Liver (tissue), 9 donors: ENCODE results near the gene SH3RF3. TPM values are rescaled to one million over a fixed set of nuclear protein-coding genes. Genes with fewer than 3 reads are reported as not detected.

Experiments
- DNase-seq: peaks from one replicate; pipeline ENCODE4 v3.0.0-alpha.2; 2017; ENCODE audit warnings: low spot score
- H3K27ac ChIP-seq, 2 donors: one replicate each; pipeline ENCODE4 v1.7.0; 2013; ENCODE audit warnings: inconsistent platforms in 2 of 2, low read length in 2 of 2, control low read depth in 1 of 2, low read depth in 1 of 2, mild to moderate bottlenecking in 1 of 2
- H3K27me3 ChIP-seq, 4 donors: one replicate each; pipeline versions ENCODE4 v1.6.1 to v1.7.0; 2013; ENCODE audit warnings: low read length in 3 of 4, inconsistent platforms in 1 of 4, mild to moderate bottlenecking in 1 of 4, moderate library complexity in 1 of 4; ENCODE audit not compliant: control insufficient read depth in 4 of 4, insufficient read depth in 4 of 4
- H3K36me3 ChIP-seq, 4 donors: one replicate each; pipeline versions ENCODE4 v1.6.1 to v1.7.0; 2013; ENCODE audit warnings: low read length in 3 of 4, mild to moderate bottlenecking in 3 of 4, low read depth in 1 of 4, moderate library complexity in 1 of 4; ENCODE audit not compliant: control insufficient read depth in 4 of 4, insufficient read depth in 3 of 4
- H3K4me1 ChIP-seq, 4 donors: one replicate each; pipeline versions ENCODE4 v1.6.1 to v1.7.0; 2013; ENCODE audit warnings: low read length in 3 of 4, mild to moderate bottlenecking in 3 of 4, moderate library complexity in 1 of 4; ENCODE audit not compliant: control insufficient read depth in 4 of 4, insufficient read depth in 4 of 4
- H3K4me3 ChIP-seq, 3 donors: one replicate each; pipeline versions ENCODE4 v1.6.1 to v1.7.0; 2013; ENCODE audit warnings: low read length in 3 of 3, control low read depth in 1 of 3, low read depth in 1 of 3, mild to moderate bottlenecking in 1 of 3
- H3K9ac ChIP-seq, 2 donors: one replicate each; pipeline ENCODE4 v1.7.0; 2013; ENCODE audit warnings: low read length in 2 of 2, mild to moderate bottlenecking in 2 of 2, moderate library complexity in 2 of 2, control low read depth in 1 of 2, low read depth in 1 of 2
- H3K9me3 ChIP-seq, 4 donors: one replicate each; pipeline versions ENCODE4 v1.6.1 to v1.7.0; 2013; ENCODE audit warnings: low read length in 3 of 4; ENCODE audit not compliant: control insufficient read depth in 4 of 4
- EGR1 ChIP-seq, 2 donors: IDR thresholded peaks; 2 replicates each; pipeline ENCODE4 v1.6.1; 2016 to 2018; ENCODE audit warnings: antibody characterized with exemption in 2 of 2, low read depth in 2 of 2
- FOXA1 ChIP-seq: IDR thresholded peaks from 2 replicates; pipeline ENCODE4 v1.6.1; 2016; ENCODE audit warnings: antibody characterized with exemption
- FOXA2 ChIP-seq: IDR thresholded peaks from 2 replicates; pipeline ENCODE4 v1.6.1; 2016; ENCODE audit warnings: antibody characterized with exemption
- GABPA ChIP-seq, 2 donors: IDR thresholded peaks in 1 of 2; conservative IDR thresholded peaks in 1 of 2; 2 replicates each; pipeline ENCODE4 v1.6.1; 2016; ENCODE audit warnings: antibody characterized with exemption in 2 of 2, mild to moderate bottlenecking in 1 of 2, moderate library complexity in 1 of 2
- HNF4A ChIP-seq, 2 donors: conservative IDR thresholded peaks; 2 replicates each; pipeline ENCODE4 v1.6.1; 2016; ENCODE audit warnings: antibody characterized with exemption in 2 of 2, mild to moderate bottlenecking in 2 of 2
- HNF4G ChIP-seq: IDR thresholded peaks from 2 replicates; pipeline ENCODE4 v1.6.1; 2016; ENCODE audit warnings: antibody characterized with exemption
- JUND ChIP-seq, 2 donors: IDR thresholded peaks; 2 replicates each; pipeline ENCODE4 v1.6.1; 2016; ENCODE audit warnings: antibody characterized with exemption in 2 of 2
- NR2F2 ChIP-seq: IDR thresholded peaks from 2 replicates; pipeline ENCODE4 v1.6.1; 2016; ENCODE audit warnings: antibody characterized with exemption
- RAD21 ChIP-seq, 2 donors: IDR thresholded peaks; 2 replicates each; pipeline ENCODE4 v1.6.1; 2016; ENCODE audit warnings: antibody characterized with exemption in 2 of 2, mild to moderate bottlenecking in 2 of 2
- RXRA ChIP-seq, 2 donors: IDR thresholded peaks; 2 replicates each; pipeline ENCODE4 v1.6.1; 2017 to 2018; ENCODE audit warnings: antibody characterized with exemption in 2 of 2, mild to moderate bottlenecking in 1 of 2
- SP1 ChIP-seq: IDR thresholded peaks from 2 replicates; pipeline ENCODE4 v1.6.1; 2018; ENCODE audit warnings: antibody characterized with exemption, mild to moderate bottlenecking
- TAF1 ChIP-seq: conservative IDR thresholded peaks from 2 replicates; pipeline ENCODE4 v1.6.1; 2016; ENCODE audit warnings: antibody characterized with exemption, mild to moderate bottlenecking
- YY1 ChIP-seq: IDR thresholded peaks from 2 replicates; pipeline ENCODE4 v1.6.1; 2016; ENCODE audit warnings: antibody characterized with exemption, mild to moderate bottlenecking
- whole genome bisulfite sequencing: extraction: QIAGEN DNeasy Blood & Tissue Kit; methylation state at CpG from one replicate; pipeline ENCODE4 v1.1.7; 2013; 5-methylcytosine and 5-hydroxymethylcytosine counted together
- polyA plus RNA-seq, 2 donors: library from polyadenylated mRNA; stranded (reverse) in 1 of 2; unstranded in 1 of 2; fragments of 200-250 nt in 1 of 2; fragments of >200 nt in 1 of 2; fragmentation: Nextera tagmentation in 1 of 2; extraction: Ambion mirVana in 1 of 2; gene quantifications; one replicate each; pipeline versions ENCODE4 v1.2.1 to v1.2.3, GENCODE V29; 2013 to 2015
- total RNA-seq, 2 donors: library from RNA; depleted of rRNA; stranded (reverse); fragments of >200 nt; gene quantifications; one replicate each; pipeline ENCODE4 v1.2.3, GENCODE V29; 2014
- TF ChIP-seq, protein P1 (sequence below): IDR thresholded peaks from 2 replicates; pipeline ENCODE4 v1.6.1; 2016; ENCODE audit warnings: antibody characterized with exemption, mild to moderate bottlenecking
- TF ChIP-seq, protein P2 (sequence below): IDR thresholded peaks from 2 replicates; pipeline ENCODE4 v1.6.1; 2016; ENCODE audit warnings: antibody characterized with exemption
- TF ChIP-seq, protein P3 (sequence below): fragments of 150-350 bp; IDR thresholded peaks from 2 replicates; pipeline ENCODE4 v1.5.1; 2017; ENCODE audit warnings: improper control_type of control experiment, low read depth, low read length; ENCODE audit not compliant: missing input control
- TF ChIP-seq, protein P4 (sequence below): IDR thresholded peaks from 2 replicates; pipeline ENCODE4 v1.6.1; 2016; ENCODE audit warnings: antibody characterized with exemption
- TF ChIP-seq, protein P5 (sequence below): IDR thresholded peaks from 2 replicates; pipeline ENCODE4 v1.6.1; 2016; ENCODE audit warnings: antibody characterized with exemption
- donor health status: healthy.
- donor health status: healthy.
- donor health status: healthy.
- donor health status: healthy.
- donor health status: healthy.

SH3RF3 gene
- total and polyA plus RNA-seq, 4 donors: 0.11 to 1.0 (median 0.54) TPM

DNA sequence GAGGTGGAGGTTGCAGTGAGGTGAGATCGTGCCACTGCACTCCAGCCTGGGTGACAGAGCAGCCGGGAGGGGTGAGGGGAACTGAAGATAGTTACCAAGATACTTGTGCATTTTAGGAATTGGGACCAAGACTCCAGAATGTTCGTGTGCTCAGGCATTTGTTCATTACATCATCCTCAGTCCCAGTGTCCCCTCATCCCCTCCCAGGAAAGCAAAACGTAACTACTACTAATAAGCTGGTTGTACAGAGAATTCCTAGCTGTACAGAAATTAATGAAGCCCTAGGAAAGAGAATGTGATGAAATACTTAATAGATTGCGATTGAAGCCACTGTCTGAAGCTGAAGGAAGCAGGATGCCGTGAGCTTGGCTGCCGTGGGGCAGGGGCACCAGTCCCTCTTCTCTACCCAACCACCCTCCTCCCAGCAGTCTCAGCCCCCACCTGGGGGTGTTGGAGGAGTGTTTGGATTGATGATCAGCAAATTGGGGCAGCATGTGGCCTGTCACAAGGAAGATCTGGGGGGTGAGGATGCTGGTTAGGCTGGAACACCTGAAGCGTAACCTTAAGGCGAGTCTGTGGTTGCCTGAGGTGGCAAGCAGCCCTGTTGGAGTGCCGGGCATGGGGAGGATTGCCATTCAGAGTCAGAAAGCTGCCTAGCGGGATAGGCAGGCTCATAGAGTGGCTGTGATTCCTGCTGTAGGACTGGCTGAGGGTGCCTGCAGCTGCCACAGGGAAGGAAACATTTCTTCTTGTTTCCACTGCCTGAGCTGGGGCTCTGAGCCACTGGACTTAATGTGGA is 140.9 kb downstream of the SH3RF3 start:
- Histone ChIP-seq H3K27me3 (no peaks in the 10 kb centered on the region), H3K9ac (no peak overlapping the region), H3K4me3 (no peak overlapping the region), H3K4me1 (peaks cover 0 to 3% (median 0%) of the 10 kb centered on the region in 4 donors), H3K36me3 (no peaks in the 10 kb centered on the region), H3K27ac (no peak overlapping the region), H3K9me3 (no peaks in the 10 kb centered on the region)
- WGBS: 89% methylated on average over 11 of the region's 11 CpGs
- TF ChIP-seq RAD21 (IDR thresholded peaks at IDR 0.05) (no peak), JUND (IDR thresholded peaks at IDR 0.05) (no peak), HNF4A (conservative IDR thresholded peaks at IDR 0.05) (no peak), GABPA (IDR thresholded peaks at IDR 0.05 in 1 of 2, conservative IDR thresholded peaks at IDR 0.05 in 1 of 2) (no peak)
- TF ChIP-seq, protein P1, sequence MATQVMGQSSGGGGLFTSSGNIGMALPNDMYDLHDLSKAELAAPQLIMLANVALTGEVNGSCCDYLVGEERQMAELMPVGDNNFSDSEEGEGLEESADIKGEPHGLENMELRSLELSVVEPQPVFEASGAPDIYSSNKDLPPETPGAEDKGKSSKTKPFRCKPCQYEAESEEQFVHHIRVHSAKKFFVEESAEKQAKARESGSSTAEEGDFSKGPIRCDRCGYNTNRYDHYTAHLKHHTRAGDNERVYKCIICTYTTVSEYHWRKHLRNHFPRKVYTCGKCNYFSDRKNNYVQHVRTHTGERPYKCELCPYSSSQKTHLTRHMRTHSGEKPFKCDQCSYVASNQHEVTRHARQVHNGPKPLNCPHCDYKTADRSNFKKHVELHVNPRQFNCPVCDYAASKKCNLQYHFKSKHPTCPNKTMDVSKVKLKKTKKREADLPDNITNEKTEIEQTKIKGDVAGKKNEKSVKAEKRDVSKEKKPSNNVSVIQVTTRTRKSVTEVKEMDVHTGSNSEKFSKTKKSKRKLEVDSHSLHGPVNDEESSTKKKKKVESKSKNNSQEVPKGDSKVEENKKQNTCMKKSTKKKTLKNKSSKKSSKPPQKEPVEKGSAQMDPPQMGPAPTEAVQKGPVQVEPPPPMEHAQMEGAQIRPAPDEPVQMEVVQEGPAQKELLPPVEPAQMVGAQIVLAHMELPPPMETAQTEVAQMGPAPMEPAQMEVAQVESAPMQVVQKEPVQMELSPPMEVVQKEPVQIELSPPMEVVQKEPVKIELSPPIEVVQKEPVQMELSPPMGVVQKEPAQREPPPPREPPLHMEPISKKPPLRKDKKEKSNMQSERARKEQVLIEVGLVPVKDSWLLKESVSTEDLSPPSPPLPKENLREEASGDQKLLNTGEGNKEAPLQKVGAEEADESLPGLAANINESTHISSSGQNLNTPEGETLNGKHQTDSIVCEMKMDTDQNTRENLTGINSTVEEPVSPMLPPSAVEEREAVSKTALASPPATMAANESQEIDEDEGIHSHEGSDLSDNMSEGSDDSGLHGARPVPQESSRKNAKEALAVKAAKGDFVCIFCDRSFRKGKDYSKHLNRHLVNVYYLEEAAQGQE: no peak
- DNase-seq: no peak

DNA sequence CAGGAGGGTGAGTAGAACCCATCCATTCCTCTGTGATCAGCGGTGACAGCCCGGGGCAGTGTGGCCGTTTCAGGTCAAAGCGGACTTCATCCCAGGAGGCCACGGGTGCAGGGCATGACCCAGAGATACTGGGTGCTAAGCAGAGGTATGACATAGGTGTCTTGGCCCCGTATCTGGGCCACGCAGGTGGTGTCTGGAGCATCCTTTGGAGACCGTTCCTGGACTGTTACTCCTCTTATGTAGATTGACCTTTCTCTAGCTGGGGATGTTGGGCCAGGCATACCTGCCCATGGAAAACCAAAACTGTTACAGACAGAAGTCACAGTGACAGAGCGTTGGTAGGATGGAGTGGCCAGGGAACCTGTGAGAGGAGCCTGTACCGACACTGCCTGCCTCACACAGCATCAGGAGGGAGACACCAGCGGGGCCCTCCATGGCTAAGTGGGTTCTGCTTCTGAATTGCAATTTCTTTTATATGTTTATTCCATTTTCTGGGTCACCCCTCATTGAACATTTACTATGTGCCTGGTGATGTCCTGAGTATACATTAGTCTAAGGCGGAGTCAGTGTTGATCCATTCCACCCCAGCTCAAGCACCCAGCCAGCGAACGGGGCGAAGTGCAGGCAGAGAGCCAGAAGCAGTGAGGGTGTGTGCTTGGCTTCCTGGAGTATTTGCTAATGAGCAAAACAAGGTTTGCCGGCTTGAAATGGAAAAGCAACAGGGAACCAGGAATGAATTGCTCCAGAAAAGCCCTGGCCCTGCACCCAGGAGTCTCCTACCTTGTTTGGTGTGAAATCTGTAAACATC is 141.7 kb downstream of the SH3RF3 start:
- DNase-seq: no peak
- Histone ChIP-seq H3K4me1 (no peaks in the 10 kb centered on the region), H3K27ac (no peak overlapping the region), H3K27me3 (no peaks in the 10 kb centered on the region), H3K4me3 (no peak overlapping the region), H3K9ac (no peak overlapping the region), H3K9me3 (no peaks in the 10 kb centered on the region), H3K36me3 (no peaks in the 10 kb centered on the region)
- 70% methylated on average over 16 of the region's 16 CpGs for WGBS
- TF ChIP-seq SP1 (no peak), RXRA (IDR thresholded peaks at IDR 0.05) (no peak), NR2F2 (no peak), EGR1 (IDR thresholded peaks at IDR 0.05; ENCODE audit: low read depth in 2 of 2) (no peak), FOXA2 (no peak), RAD21 (IDR thresholded peaks at IDR 0.05) (no peak), JUND (IDR thresholded peaks at IDR 0.05) (no peak), HNF4G (no peak), TAF1 (no peak), GABPA (IDR thresholded peaks at IDR 0.05 in 1 of 2, conservative IDR thresholded peaks at IDR 0.05 in 1 of 2) (no peak), YY1 (no peak), FOXA1 (no peak), HNF4A (conservative IDR thresholded peaks at IDR 0.05) (no peak)
- TF ChIP-seq, protein P2, sequence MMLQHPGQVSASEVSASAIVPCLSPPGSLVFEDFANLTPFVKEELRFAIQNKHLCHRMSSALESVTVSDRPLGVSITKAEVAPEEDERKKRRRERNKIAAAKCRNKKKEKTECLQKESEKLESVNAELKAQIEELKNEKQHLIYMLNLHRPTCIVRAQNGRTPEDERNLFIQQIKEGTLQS: no peak
- TF ChIP-seq, protein P3, sequence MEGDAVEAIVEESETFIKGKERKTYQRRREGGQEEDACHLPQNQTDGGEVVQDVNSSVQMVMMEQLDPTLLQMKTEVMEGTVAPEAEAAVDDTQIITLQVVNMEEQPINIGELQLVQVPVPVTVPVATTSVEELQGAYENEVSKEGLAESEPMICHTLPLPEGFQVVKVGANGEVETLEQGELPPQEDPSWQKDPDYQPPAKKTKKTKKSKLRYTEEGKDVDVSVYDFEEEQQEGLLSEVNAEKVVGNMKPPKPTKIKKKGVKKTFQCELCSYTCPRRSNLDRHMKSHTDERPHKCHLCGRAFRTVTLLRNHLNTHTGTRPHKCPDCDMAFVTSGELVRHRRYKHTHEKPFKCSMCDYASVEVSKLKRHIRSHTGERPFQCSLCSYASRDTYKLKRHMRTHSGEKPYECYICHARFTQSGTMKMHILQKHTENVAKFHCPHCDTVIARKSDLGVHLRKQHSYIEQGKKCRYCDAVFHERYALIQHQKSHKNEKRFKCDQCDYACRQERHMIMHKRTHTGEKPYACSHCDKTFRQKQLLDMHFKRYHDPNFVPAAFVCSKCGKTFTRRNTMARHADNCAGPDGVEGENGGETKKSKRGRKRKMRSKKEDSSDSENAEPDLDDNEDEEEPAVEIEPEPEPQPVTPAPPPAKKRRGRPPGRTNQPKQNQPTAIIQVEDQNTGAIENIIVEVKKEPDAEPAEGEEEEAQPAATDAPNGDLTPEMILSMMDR: no peak
- TF ChIP-seq, protein P4, sequence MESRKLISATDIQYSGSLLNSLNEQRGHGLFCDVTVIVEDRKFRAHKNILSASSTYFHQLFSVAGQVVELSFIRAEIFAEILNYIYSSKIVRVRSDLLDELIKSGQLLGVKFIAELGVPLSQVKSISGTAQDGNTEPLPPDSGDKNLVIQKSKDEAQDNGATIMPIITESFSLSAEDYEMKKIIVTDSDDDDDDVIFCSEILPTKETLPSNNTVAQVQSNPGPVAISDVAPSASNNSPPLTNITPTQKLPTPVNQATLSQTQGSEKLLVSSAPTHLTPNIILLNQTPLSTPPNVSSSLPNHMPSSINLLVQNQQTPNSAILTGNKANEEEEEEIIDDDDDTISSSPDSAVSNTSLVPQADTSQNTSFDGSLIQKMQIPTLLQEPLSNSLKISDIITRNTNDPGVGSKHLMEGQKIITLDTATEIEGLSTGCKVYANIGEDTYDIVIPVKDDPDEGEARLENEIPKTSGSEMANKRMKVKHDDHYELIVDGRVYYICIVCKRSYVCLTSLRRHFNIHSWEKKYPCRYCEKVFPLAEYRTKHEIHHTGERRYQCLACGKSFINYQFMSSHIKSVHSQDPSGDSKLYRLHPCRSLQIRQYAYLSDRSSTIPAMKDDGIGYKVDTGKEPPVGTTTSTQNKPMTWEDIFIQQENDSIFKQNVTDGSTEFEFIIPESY: no peak
- TF ChIP-seq, protein P1: no peak
- TF ChIP-seq, protein P5, sequence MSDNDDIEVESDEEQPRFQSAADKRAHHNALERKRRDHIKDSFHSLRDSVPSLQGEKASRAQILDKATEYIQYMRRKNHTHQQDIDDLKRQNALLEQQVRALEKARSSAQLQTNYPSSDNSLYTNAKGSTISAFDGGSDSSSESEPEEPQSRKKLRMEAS: no peak
